NCI-H748 treated with DMSO at 0.1 percent for 48 hours (cell line): ENCODE data around the gene ARHGAP19.
"Not testable (repeated sequence)": the region's sequence is repeated elsewhere in the genome, so short reads cannot be mapped to it uniquely, and the experiment has no call there.

ENCODE experiments used
- DNase-seq: peaks from one replicate; lab custom pipeline; 2025; lab: John Stamatoyannopoulos, UW

ARHGAP19 gene

GRCh38 chr10:97279121-97279815, 13.2 kb downstream of the ARHGAP19 start:
- DNase-seq: no peak

GRCh38 chr10:97278491-97278989, 13.9 kb downstream of the ARHGAP19 start:
- peak; percentile 29 for DNase-seq

GRCh38 chr10:97277551-97277950, 14.9 kb downstream of the ARHGAP19 start:
- DNase-seq: no peak

GRCh38 chr10:97274828-97275227, 17.6 kb downstream of the ARHGAP19 start:
- DNase-seq: no peak

GRCh38 chr10:97273700-97274099, 18.7 kb downstream of the ARHGAP19 start:
- DNase-seq: no peak

- DNase-seq: no peak
These were observed 21.8 kb downstream of the ARHGAP19 start for GRCh38 chr10:97270523-97271154.

GRCh38 chr10:97267671-97268070, 24.8 kb downstream of the ARHGAP19 start:
- DNase-seq: no peak

GRCh38 chr10:97265095-97265494, 27.3 kb downstream of the ARHGAP19 start:
- not testable (repeated sequence) for DNase-seq

DNA sequence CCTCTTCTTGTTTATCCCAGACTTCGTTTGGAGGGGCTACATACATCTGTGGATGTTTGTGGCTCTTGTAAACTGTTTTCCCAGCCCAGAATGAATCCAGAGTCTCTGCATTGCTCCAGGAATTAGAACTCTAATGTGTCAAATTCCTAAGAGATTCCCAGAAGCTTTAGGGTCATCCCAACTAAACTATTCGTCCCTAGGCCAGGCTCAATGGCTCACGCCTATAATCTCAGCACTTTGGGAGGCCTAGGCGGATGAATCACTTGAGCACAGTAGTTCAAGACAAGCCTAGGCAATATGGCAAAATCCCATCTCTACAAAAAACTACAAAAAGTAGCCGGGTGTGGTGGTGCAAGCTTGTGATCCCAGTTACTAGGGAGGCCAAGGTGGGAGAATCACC, 28.5 kb downstream of the ARHGAP19 start:
- no peak for DNase-seq

DNA sequence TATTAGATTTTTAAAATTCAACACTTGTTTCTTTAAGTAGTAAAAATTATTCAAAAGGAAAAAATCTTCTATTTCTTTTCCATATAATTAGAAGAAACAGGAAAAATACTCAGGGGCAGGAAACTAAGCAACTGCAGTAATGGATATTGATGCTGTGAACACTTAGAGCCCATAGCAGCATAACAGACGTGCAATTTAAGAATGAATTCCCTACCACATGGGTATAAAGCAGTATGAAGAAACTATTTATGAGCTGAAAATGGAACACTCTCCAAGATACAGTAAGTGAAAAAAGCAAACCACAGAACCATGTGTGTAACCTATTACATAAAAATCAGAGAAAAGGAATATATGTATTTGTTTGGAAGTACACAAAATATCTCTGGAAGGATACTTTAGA, 30.8 kb downstream of the ARHGAP19 start:
- DNase-seq: no peak

DNA sequence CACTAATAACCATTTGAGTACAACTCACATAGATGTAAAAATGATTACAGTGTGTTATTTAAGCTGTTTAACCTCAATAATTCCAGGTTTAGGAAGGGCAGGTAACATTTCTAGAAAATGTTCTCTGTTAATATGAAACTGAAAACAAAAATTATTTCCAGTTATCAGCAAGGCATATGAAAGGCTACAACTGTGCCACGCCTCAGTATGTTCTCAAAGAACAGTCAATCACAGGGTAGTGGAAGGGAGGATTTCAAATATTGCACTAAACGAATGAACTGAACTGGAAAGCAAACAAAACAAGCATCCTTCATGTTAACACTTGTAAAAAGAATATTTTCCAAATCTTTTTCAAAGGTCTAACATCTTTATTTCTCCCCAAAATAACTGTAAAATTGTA, 31.3 kb downstream of the ARHGAP19 start:
- DNase-seq: no peak

DNA sequence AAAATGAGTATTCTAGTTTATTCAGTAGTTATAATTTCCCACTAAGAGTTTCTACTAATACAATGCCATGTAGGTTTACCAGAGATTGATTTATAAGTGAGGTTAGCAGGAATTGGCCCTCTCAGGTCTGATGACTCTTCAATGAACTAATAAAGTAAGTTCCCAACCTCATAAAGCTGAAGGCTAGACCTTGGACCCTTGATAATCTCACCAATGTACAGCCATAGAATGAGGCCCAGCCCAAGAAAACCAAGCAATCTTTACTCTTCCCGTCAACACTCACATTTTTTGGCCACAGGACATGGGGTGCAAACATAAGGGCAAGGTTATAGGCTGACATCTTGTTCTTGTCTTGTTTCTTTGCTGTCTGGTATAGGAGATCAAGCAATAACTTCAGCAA, 33.3 kb downstream of the ARHGAP19 start:
- DNase-seq: no peak

DNA sequence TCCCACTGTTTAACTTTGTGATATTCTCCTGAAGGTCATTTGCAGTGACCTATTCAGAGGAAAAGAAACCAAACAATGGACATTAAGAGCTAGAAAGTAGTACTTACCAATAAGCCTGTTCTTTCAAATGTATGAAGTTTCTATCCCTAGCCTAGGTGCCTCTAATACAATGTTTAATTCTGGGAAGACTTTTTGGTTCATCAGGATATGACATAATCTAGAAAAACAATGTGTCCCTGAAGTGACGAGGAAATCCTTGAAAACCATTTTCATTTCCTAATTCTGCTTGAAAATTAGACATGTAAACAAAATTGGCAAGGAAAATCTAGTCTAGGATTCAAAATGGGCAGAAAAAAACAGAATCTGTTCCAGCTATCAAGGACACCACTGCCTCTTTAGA, 36.1 kb downstream of the ARHGAP19 start:
- no peak for DNase-seq

DNA sequence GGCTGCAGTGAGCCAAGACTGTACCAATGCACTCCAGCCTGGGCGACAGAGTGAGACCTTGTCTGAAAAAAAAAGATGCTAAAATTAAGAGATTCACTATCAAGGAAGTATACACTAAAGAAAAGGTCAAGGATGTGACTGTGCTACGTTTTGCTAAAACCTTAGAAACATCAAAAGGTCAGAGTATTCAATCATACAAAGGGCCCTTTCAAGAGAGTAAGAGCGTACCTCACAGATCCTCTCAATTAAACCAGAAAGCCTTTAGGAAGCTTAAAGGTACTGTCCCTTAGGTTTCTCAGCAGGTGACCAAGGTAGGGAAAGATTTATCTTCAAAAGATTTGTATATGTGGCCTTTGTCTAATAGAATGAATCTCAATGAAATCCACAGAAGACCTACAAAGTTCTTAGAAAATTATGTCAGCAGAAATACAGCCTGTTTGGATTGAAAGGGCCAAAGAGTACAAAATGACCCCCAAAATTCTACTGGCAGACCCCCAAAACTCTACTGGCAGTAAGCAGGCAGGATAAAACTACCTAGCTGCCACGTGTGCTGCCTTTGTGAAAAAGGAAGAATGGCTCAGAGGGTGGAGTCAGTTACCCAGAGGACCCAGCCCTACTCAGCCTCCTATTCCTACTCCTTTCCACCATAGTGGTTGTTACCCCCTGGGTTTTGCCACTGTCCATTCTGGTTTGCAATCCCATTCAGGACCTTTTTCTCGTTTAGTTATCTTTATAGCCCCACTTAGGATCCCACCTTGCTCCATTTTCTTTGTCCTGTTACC, 36.7 kb downstream of the ARHGAP19 start:
- DNase-seq: no peak

DNA sequence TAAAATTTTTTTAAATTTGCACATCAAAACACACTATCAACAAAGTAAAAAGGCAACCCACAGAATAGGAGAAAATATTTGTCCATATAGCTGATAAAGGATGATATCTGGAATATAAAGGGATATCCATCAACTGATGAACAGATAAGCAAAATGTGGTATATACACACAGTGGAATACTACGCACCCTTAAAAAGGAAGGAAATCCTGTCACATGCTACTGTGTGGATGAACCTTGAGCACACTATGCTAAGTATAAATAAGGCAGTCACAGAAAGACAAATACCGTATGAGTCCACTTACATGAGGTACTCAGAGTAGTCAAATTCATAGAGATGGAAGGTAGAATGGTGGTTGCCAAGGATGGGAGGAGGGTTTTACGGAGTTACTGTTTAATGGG, 37.7 kb downstream of the ARHGAP19 start:
- no peak for DNase-seq

GRCh38 chr10:97250952-97251351, 41.5 kb downstream of the ARHGAP19 start:
- DNase-seq: no peak

GRCh38 chr10:97243836-97244235, 48.6 kb downstream of the ARHGAP19 start:
- no peak for DNase-seq

- DNase-seq: no peak
These were observed 53.6 kb downstream of the ARHGAP19 start for GRCh38 chr10:97238855-97239254.

GRCh38 chr10:97235353-97235752, 57.1 kb downstream of the ARHGAP19 start:
- DNase-seq: no peak

- peak; percentile 5 for DNase-seq
These were observed 58.0 kb downstream of the ARHGAP19 start for GRCh38 chr10:97234400-97234799.

DNA sequence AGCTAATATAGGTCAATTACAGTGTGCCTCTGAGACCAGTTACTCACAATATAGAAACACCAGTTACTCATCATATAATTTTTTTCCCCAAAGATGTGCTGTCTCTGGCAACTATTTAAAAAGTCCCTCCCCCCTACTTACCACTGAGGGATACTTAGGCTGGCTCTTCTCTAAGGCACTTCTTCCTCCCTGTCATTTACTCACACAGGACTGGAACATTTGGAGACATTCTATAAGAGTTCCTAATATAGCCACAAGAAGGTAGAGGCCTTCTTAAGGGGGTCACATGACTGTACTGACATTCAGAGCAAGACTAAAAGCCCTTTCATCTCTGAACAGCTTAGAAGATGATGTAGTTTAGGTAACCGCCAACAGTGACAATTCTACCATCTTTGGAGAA, 62.3 kb downstream of the ARHGAP19 start:
- no peak for DNase-seq

- DNase-seq: no peak
These were observed 63.0 kb downstream of the ARHGAP19 start for GRCh38 chr10:97229322-97230015.
